Measurements from ENCODE around the gene EIF2S1. TPM values are rescaled to one million over a fixed set of nuclear protein-coding genes. Genes with fewer than 3 reads are reported as not detected.
"Not testable (repeated sequence)": the region's sequence is repeated elsewhere in the genome, so short reads cannot be mapped to it uniquely, and the experiment has no call there.

The EIF2S1 gene
- total RNA-seq, 1 experiment from 2014 or later = 415 TPM

- Histone ChIP-seq H3K4me1 (ENCODE audit: insufficient read depth, low read length) (peaks cover 17% of the 10 kb centered on the region), H3K36me3 (ENCODE audit: low read depth, low read length) (peaks cover 46% of the 10 kb centered on the region), H3K9me2 (replicated peaks; ENCODE audit: low read length) (no peaks in the 10 kb centered on the region), H3K27ac (ENCODE audit: low read length) (no peak overlapping the region), H3K9me3 (ENCODE audit: low read length) (no peaks in the 10 kb centered on the region), H4K20me1 (ENCODE audit: low read length) (no peaks in the 10 kb centered on the region), H2AFZ (ENCODE audit: low read length) (no peak overlapping the region), H3K4me3 (ENCODE audit: low read length) (no peak overlapping the region), H3K9ac (ENCODE audit: low read length) (no peak overlapping the region), H3K79me2 (ENCODE audit: low read length) (no peaks in the 10 kb centered on the region), H3K4me2 (ENCODE audit: low read length) (no peak overlapping the region), H3K27me3 (ENCODE audit: low read length) (no peaks in the 10 kb centered on the region), H3F3A (ENCODE audit: low read length, unreplicated experiment) (no peaks in the 10 kb centered on the region)
- ChIA-PET POLR2A (ENCODE audit: unreplicated experiment) (no interaction called here), CTCF (no interaction called here)
- ATAC-seq (peak; percentile 84), DNase-seq (peak; percentile 50)
- TF ChIP-seq EZH2phosphoT487 (IDR thresholded peaks at IDR 0.05; ENCODE audit: borderline replicate concordance, low read length) = no peak
- TF ChIP-seq CTCF (conservative IDR thresholded peaks at IDR 0.05; ENCODE audit: low read depth, low read length) = no peak
- TF ChIP-seq EZH2 (IDR thresholded peaks at IDR 0.05; ENCODE audit: low read length, unreplicated experiment) = no peak
- BruUV-seq (replicated peaks) = no TSS peak
- intact Hi-C loops (cut with micrococcal nuclease) = loop anchor here (5.0 kb wide), 1 partner anchor 89 kb away; the partner anchor contains the start of gene PALS1
Observed at GRCh38 chr14:67331368-67332125, 28.6 kb upstream of the EIF2S1 start.

GRCh38 chr14:67332468-67332867 is 27.7 kb upstream of the EIF2S1 start:
- Histone ChIP-seq H3K79me2 (ENCODE audit: low read length) (no peaks in the 10 kb centered on the region), H3K36me3 (ENCODE audit: low read depth, low read length) (peaks cover 49% of the 10 kb centered on the region), H2AFZ (ENCODE audit: low read length) (no peak overlapping the region), H3K9me2 (replicated peaks; ENCODE audit: low read length) (no peaks in the 10 kb centered on the region), H3K4me2 (ENCODE audit: low read length) (no peak overlapping the region), H3K4me3 (ENCODE audit: low read length) (no peak overlapping the region), H4K20me1 (ENCODE audit: low read length) (no peaks in the 10 kb centered on the region), H3K4me1 (ENCODE audit: insufficient read depth, low read length) (peaks cover 17% of the 10 kb centered on the region), H3K27me3 (ENCODE audit: low read length) (no peaks in the 10 kb centered on the region), H3K9ac (ENCODE audit: low read length) (no peak overlapping the region), H3F3A (ENCODE audit: low read length, unreplicated experiment) (no peaks in the 10 kb centered on the region), H3K27ac (ENCODE audit: low read length) (no peak overlapping the region), H3K9me3 (ENCODE audit: low read length) (no peaks in the 10 kb centered on the region)
- DNase-seq (peak; percentile 54), ATAC-seq (peak; percentile 76)
- CTCF ChIA-PET = no interaction called here
- intact Hi-C loops (cut with micrococcal nuclease) = loop anchor here (5.0 kb wide), 1 partner anchor 90 kb away; the partner anchor contains the start of gene PALS1
- no TSS peak for BruUV-seq (replicated peaks)
- no peak for TF ChIP-seq EZH2 (IDR thresholded peaks at IDR 0.05; ENCODE audit: low read length, unreplicated experiment)
- TF ChIP-seq CTCF (conservative IDR thresholded peaks at IDR 0.05; ENCODE audit: low read depth, low read length) = no peak
- no peak for TF ChIP-seq EZH2phosphoT487 (IDR thresholded peaks at IDR 0.05; ENCODE audit: borderline replicate concordance, low read length)
- POLR2A ChIA-PET (ENCODE audit: unreplicated experiment) = no interaction called here

- Histone ChIP-seq H2AFZ (ENCODE audit: low read length) (no peak overlapping the region), H3K4me1 (ENCODE audit: insufficient read depth, low read length) (peaks cover 17% of the 10 kb centered on the region), H3K9me2 (replicated peaks; ENCODE audit: low read length) (no peaks in the 10 kb centered on the region), H3K79me2 (ENCODE audit: low read length) (no peaks in the 10 kb centered on the region), H3K4me2 (ENCODE audit: low read length) (no peak overlapping the region), H3F3A (ENCODE audit: low read length, unreplicated experiment) (no peaks in the 10 kb centered on the region), H3K27ac (ENCODE audit: low read length) (no peak overlapping the region), H3K36me3 (ENCODE audit: low read depth, low read length) (peaks cover 63% of the 10 kb centered on the region), H3K9ac (ENCODE audit: low read length) (no peak overlapping the region), H3K4me3 (ENCODE audit: low read length) (no peak overlapping the region), H3K9me3 (ENCODE audit: low read length) (no peaks in the 10 kb centered on the region), H4K20me1 (ENCODE audit: low read length) (no peaks in the 10 kb centered on the region), H3K27me3 (ENCODE audit: low read length) (no peaks in the 10 kb centered on the region)
- ATAC-seq (0 out of 2 replicates have a peak, but pooled peaks have one; percentile 14), DNase-seq (peak; percentile 60)
- TF ChIP-seq CTCF (conservative IDR thresholded peaks at IDR 0.05; ENCODE audit: low read depth, low read length) = peak; percentile 90
- TF ChIP-seq EZH2phosphoT487 (IDR thresholded peaks at IDR 0.05; ENCODE audit: borderline replicate concordance, low read length) = no peak
- POLR2A ChIA-PET (ENCODE audit: unreplicated experiment) = no interaction called here
- BruUV-seq (replicated peaks) = no TSS peak
- CTCF ChIA-PET = interaction anchor here (0.6 to 1.0 kb wide), 5 partner anchors 17 to 52 kb away, joined by 3 to 9 read pairs (median 4); partner anchors contain the start of genes ATP6V1D and EIF2S1
- intact Hi-C loops (cut with micrococcal nuclease) = no loop called here
Observed at GRCh38 chr14:67335781-67336180, 24.3 kb upstream of the EIF2S1 start.

GRCh38 chr14:67341231-67341630 is 18.9 kb upstream of the EIF2S1 start:
- H3K79me2 ChIP-seq (ENCODE audit: low read length); H3K27me3 ChIP-seq (ENCODE audit: low read length); H3K4me2 ChIP-seq (ENCODE audit: low read length); H3K27ac ChIP-seq (ENCODE audit: low read length); POLR2A ChIA-PET (ENCODE audit: unreplicated experiment); intact Hi-C loops (cut with micrococcal nuclease); H2AFZ ChIP-seq (ENCODE audit: low read length); H3K4me3 ChIP-seq (ENCODE audit: low read length); BruUV-seq (replicated peaks); ATAC-seq; H4K20me1 ChIP-seq (ENCODE audit: low read length); H3K9me3 ChIP-seq (ENCODE audit: low read length); H3K9me2 ChIP-seq (replicated peaks; ENCODE audit: low read length); H3F3A ChIP-seq (ENCODE audit: low read length, unreplicated experiment); CTCF ChIA-PET; DNase-seq; H3K9ac ChIP-seq (ENCODE audit: low read length): not testable (repeated sequence)
- peaks cover 11% of the 10 kb centered on the region for H3K4me1 ChIP-seq (ENCODE audit: insufficient read depth, low read length)
- H3K36me3 ChIP-seq (ENCODE audit: low read depth, low read length) = peaks cover 40% of the 10 kb centered on the region
